Smooth muscle cell (in vitro differentiated cells): Measurements from ENCODE around the gene CHERP. TPM values are rescaled to one million over a fixed set of nuclear protein-coding genes. Genes with fewer than 3 reads are reported as not detected.

ENCODE experiments used
- DNase-seq: peaks from one replicate; lab custom pipeline; 2025; ENCODE audit not compliant: unreplicated experiment; lab: John Stamatoyannopoulos, UW
- H2AFZ ChIP-seq: fragments of 200-600 bp; sonication (generic); 2 replicates; pipeline ENCODE4 v1.6.0; 2016; ENCODE audit warnings: antibody characterized with exemption, low read depth, mild to moderate bottlenecking
- H3F3A ChIP-seq: fragments of 200-600 bp; sonication (generic); 2 replicates; pipeline ENCODE4 v1.6.0; 2017; ENCODE audit warnings: antibody characterized with exemption, low read depth
- H3K27ac ChIP-seq: fragments of 200-600 bp; sonication (generic); 2 replicates; pipeline ENCODE4 v1.5.1; 2016; ENCODE audit warnings: low read depth, mild to moderate bottlenecking
- H3K27me3 ChIP-seq: fragments of 200-600 bp; sonication (generic); 2 replicates; pipeline ENCODE4 v1.6.1; 2016; ENCODE audit warnings: low read depth, mild to moderate bottlenecking
- H3K36me3 ChIP-seq: fragments of 200-600 bp; sonication (generic); 2 replicates; pipeline ENCODE4 v1.5.1; 2016; ENCODE audit warnings: low read depth
- H3K4me1 ChIP-seq: fragments of 200-600 bp; sonication (generic); 2 replicates; pipeline ENCODE4 v1.5.1; 2016; ENCODE audit warnings: low read depth
- H3K4me2 ChIP-seq: fragments of 200-600 bp; sonication (generic); 2 replicates; pipeline ENCODE4 v1.6.0; 2016; ENCODE audit warnings: mild to moderate bottlenecking
- H3K4me3 ChIP-seq: fragments of 200-600 bp; sonication (generic); 2 replicates; pipeline ENCODE4 v1.5.1; 2016; ENCODE audit warnings: mild to moderate bottlenecking
- H3K79me2 ChIP-seq: fragments of 200-600 bp; sonication (generic); 2 replicates; pipeline ENCODE4 v1.6.0; 2016; ENCODE audit warnings: low read depth, mild to moderate bottlenecking
- H3K9ac ChIP-seq: fragments of 200-600 bp; sonication (generic); 2 replicates; pipeline ENCODE4 v1.6.0; 2016; ENCODE audit warnings: low read depth
- H3K9me3 ChIP-seq: fragments of 200-600 bp; sonication (generic); replicated peaks from 2 replicates; pipeline ENCODE4 v1.5.1; 2016; ENCODE audit warnings: low read depth
- H4K20me1 ChIP-seq: fragments of 200-600 bp; sonication (generic); 2 replicates; pipeline ENCODE4 v1.6.0; 2016; ENCODE audit warnings: low read depth
- WGBS: methylation state at CpG from one replicate; pipeline ENCODE4 v1.1.7; 2016; ENCODE audit warnings: low lambda C conversion rate; 5-methylcytosine and 5-hydroxymethylcytosine counted together
- polyA plus RNA-seq: library from polyadenylated mRNA; unstranded; fragments of >200 nt; fragmentation: Nextera tagmentation; extraction: Ambion mirVana; gene quantifications from 2 replicates; pipeline ENCODE4 v1.2.1, GENCODE V29; 2016
- total RNA-seq: library from RNA; depleted of rRNA; stranded (reverse); fragments of >200 nt; gene quantifications from 2 replicates; pipeline ENCODE4 v1.2.3, GENCODE V29; 2014
- TF ChIP-seq, protein P1 (sequence below): fragments of 200-600 bp; sonication (generic); IDR thresholded peaks from 2 replicates; pipeline ENCODE4 v1.5.1; 2017; ENCODE audit warnings: borderline replicate concordance, mild to moderate bottlenecking, antibody characterized with exemption; ENCODE audit not compliant: insufficient read depth, poor library complexity, severe bottlenecking

The CHERP gene
- total and polyA plus RNA-seq, 2 experiments from 2014 or later: 9.5 to 29.2 TPM

DNA sequence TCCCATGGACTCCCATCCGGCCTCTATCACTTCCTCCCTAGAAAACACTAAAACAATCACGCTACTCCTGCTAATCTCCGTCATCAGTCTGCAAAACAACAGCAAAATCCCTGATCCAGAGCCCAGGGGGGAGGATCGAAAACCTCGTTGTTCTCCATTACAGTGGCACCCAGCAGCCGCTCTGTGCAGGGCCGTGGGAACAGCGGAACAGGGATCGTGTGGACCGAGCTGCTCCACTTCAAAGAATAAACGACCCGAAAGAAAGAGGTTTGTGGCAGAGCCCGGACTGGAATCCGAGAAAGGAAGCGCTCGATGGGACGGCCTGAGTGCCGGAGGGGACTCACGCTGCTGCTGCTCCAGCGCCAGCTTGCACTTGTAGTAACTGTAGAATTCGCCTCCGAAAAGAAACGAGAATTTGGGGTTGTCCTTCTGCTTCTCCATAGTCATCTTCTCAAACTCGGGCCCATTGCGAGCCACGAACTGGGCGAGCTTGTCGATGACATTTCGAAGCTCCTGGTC, 652 bp downstream of the CHERP start:
- DNase-seq: no peak
- H3K4me3 ChIP-seq: peak overlapping the region; percentile 92
- H3K27ac ChIP-seq: peak overlapping the region; percentile 79
- H3K4me1 ChIP-seq: peaks cover 17% of the 10 kb centered on the region
- H3K9me3 ChIP-seq: no peaks in the 10 kb centered on the region
- H3K36me3 ChIP-seq: no peaks in the 10 kb centered on the region
- TF ChIP-seq, protein P1, sequence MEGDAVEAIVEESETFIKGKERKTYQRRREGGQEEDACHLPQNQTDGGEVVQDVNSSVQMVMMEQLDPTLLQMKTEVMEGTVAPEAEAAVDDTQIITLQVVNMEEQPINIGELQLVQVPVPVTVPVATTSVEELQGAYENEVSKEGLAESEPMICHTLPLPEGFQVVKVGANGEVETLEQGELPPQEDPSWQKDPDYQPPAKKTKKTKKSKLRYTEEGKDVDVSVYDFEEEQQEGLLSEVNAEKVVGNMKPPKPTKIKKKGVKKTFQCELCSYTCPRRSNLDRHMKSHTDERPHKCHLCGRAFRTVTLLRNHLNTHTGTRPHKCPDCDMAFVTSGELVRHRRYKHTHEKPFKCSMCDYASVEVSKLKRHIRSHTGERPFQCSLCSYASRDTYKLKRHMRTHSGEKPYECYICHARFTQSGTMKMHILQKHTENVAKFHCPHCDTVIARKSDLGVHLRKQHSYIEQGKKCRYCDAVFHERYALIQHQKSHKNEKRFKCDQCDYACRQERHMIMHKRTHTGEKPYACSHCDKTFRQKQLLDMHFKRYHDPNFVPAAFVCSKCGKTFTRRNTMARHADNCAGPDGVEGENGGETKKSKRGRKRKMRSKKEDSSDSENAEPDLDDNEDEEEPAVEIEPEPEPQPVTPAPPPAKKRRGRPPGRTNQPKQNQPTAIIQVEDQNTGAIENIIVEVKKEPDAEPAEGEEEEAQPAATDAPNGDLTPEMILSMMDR: no peak
- peaks cover 51% of the 10 kb centered on the region for H4K20me1 ChIP-seq
- peak overlapping the region; percentile 98 for H3K4me2 ChIP-seq
- 6% methylated on average over 29 of the region's 29 CpGs for WGBS
- peak overlapping the region; percentile 92 for H3K9ac ChIP-seq
- no peak overlapping the region for H2AFZ ChIP-seq
- no peaks in the 10 kb centered on the region for H3F3A ChIP-seq
- peaks cover 77% of the 10 kb centered on the region for H3K79me2 ChIP-seq
- H3K27me3 ChIP-seq: no peaks in the 10 kb centered on the region

DNA sequence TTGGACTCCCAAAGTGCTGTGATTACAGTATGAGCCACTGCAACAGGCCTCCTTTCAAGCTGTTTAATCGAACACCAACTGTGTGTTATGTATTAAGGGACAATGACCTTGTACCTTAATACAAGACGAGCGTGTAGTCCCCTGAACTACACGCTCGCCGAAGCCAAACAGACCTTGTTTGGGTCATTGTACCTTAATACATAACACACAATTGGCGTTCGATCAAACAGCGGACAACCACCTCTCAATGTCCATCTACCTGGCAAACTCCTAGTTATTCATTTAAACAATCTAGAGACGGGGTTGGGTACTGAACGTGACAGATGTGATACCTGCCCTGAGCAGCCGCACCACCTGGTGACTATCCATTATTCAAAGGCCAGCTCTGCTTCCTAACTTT, 1.3 kb downstream of the CHERP start:
- no peaks in the 10 kb centered on the region for H3K27me3 ChIP-seq
- WGBS: 90% methylated on average over 12 of the region's 12 CpGs

DNA sequence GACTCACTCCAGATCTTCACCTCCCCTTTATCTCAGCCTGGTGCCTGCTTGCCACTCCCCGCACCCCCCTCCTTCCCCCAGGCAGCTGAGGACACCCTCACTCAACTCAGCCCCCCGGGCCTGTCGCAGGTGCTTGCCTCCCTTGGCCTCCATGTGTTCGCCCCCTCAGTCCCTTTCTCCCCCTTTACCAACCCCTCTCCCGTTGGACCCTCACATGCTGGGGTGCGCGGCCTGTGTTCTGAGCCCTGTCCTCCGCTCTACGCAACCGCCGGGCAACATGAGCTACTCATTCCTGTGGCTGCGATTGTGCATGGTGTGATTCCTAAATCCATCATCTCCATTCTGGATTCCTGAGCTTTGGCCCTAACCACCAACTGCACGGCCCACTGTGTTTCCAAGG, 5.1 kb downstream of the CHERP start:
- no peaks in the 10 kb centered on the region for H3K27me3 ChIP-seq
- H3K36me3 ChIP-seq: no peaks in the 10 kb centered on the region

More for the DNA sequence above, 1.3 kb downstream of the CHERP start:
- DNase-seq: no peak
- Histone ChIP-seq H4K20me1 (peaks cover 58% of the 10 kb centered on the region), H3F3A (no peaks in the 10 kb centered on the region), H3K79me2 (peaks cover 81% of the 10 kb centered on the region), H3K36me3 (no peaks in the 10 kb centered on the region), H3K4me1 (peaks cover 17% of the 10 kb centered on the region), H2AFZ (no peak overlapping the region), H3K4me2 (peak overlapping the region; percentile 98), H3K9ac (peak overlapping the region; percentile 92), H3K9me3 (no peaks in the 10 kb centered on the region), H3K27ac (peak overlapping the region; percentile 79), H3K4me3 (peak overlapping the region; percentile 92)
- TF ChIP-seq, protein P1: no peak

More for the DNA sequence above, 5.1 kb downstream of the CHERP start:
- peaks cover 58% of the 10 kb centered on the region for H3K79me2 ChIP-seq
- H3K9ac ChIP-seq: no peak overlapping the region
- H3K27ac ChIP-seq: no peak overlapping the region
- no peak for DNase-seq
- no peak overlapping the region for H3K4me3 ChIP-seq
- H3K9me3 ChIP-seq: no peaks in the 10 kb centered on the region
- no peak overlapping the region for H3K4me2 ChIP-seq
- H2AFZ ChIP-seq: no peak overlapping the region
- peaks cover 81% of the 10 kb centered on the region for H4K20me1 ChIP-seq
- peaks cover 9% of the 10 kb centered on the region for H3K4me1 ChIP-seq
- WGBS: 97% methylated on average over 10 of the region's 13 CpGs
- H3F3A ChIP-seq: no peaks in the 10 kb centered on the region
- TF ChIP-seq, protein P1: no peak
